Measurements from ENCODE around the gene GNS.
"Not testable (repeated sequence)": the region's sequence is repeated elsewhere in the genome, so short reads cannot be mapped to it uniquely, and the experiment has no call there.

Gene GNS

DNA sequence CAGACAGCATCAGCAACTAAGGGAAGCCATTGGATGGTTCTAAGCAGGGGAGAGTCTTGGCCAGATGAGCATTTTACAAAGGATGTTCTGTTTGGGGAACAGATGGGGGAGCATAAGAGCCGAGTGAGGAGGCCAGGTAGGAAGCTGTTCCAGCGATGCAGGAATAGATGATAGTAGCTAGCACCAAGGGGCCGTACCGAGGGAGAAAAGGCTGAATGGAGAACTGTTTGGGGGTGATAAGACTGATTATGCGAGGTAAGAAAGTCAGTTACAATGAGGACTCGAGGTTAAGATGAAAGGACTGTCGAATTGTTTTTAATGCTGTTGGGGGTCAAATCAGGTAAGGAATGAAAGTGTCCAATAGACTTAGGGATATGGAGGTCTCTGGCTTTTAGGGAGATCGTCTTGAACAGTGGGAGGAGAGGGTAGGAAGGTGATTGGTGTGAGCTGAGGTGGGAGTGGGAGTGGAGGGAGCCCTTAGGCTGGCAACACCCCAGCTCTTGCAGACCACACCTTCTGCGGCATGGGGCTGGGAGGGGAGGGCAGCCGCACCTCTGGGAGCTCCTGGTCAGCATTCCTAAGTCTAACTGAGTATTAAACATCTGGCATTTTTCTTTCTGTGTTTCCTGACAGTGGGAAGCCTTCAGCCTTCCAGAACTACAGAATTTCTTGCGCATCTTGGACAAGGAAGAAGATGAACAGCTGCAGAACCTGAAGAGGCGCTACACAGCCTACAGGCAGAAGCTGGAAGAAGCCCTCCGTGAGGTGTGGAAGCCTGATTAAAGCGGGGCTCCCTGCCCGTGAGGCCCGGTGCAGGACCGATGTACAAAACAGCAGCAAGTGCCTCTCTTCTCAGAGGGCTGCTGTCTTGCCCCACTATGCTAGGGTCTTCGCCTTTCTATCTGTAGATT lies 64.8 kb downstream of the GNS start:
- no peak for DNase-seq

- peak; percentile 45 for DNase-seq
Observed at GRCh38 chr12:64691795-64692583, 67.2 kb downstream of the GNS start.

DNA sequence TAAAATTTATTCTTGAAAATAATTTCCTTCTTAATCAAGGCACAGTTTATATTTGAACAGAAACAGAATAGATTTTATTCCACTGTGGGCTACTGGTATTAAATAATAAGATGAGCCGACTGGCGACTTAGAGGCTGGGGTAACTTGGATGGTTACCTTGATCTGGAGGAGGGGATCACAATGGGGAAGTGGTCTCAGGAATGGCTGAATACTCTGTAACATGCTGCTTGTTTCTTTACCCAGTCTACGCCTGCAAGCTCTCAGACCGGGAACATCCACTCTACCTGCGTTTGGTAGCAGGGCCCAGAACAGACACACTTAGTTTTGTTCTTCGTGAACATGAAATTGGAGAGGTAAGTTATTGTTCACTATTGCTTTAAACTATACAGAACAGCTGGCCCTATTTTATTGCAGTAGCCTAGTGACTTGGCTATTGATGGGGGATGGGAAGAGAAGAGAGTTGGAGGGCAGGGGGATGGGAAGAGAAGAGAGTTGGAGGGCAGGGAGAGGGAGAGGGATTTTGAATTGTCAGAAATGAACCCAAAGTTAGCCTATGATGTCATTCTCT lies 67.9 kb downstream of the GNS start:
- no peak for DNase-seq

GRCh38 chr12:64690236-64690635 lies 69.0 kb downstream of the GNS start:
- DNase-seq: not testable (repeated sequence)

- no peak for DNase-seq
Observed at GRCh38 chr12:64688715-64689114, 70.5 kb downstream of the GNS start.

DNA sequence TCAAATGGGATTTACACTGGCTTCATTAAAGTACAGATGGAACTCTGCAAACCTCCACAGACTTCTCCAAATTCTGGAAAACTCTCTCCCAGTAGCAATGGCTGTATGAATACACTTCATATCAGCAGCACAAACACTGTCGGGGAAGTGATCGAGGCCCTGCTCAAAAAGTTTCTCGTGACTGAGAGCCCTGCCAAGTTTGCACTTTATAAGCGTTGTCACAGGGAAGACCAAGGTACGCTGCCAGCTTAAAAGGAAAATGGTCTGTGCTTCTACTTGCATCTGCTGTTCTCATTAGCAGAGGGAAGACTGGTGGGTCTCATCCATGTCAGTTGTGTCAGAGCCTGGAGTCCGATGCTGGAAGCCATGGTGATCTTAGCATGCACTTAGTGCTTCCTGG lies 71.0 kb downstream of the GNS start:
- DNase-seq: no peak

DNA sequence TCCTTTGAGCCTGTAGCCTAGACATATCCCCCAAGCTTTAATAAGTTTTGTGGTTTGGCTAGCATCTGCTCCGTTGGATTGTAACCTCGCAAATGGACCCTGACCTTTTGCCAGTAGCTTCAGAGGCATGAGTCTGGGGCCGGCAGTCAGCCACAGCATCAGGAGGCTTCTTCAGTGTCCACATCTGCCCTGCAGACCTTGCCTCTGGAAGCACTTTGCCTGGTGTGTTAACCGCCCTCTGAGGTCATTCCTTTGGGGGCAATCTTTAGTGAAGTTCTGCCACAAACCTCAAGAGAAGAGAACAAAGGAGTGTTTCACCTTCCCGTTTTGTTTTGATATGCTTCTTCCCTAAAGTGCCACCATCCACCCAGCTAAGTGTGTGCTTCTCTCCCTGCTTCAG lies 71.4 kb downstream of the GNS start:
- DNase-seq: no peak

DNA sequence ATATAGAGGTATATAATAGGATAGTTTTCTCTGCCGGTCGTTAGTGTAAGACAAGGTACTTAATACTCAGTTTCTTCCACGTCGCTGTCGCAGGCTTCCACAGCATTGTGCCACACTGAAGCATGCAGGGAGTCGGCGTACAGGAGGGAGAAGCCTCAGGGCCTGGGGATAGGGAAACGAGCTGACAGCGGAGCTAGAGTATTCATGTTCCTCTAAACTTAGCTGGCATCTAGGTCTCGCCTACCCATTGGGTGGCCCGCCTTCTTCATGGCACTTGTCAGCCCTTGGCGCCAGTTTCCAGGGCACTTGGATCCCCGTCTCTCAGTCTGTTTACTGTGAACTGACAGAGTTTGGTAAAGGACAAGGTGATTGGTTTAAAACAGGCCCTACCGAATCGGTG lies 73.6 kb downstream of the GNS start:
- DNase-seq: no peak

GRCh38 chr12:64685050-64685449 lies 74.2 kb downstream of the GNS start:
- DNase-seq: no peak

DNA sequence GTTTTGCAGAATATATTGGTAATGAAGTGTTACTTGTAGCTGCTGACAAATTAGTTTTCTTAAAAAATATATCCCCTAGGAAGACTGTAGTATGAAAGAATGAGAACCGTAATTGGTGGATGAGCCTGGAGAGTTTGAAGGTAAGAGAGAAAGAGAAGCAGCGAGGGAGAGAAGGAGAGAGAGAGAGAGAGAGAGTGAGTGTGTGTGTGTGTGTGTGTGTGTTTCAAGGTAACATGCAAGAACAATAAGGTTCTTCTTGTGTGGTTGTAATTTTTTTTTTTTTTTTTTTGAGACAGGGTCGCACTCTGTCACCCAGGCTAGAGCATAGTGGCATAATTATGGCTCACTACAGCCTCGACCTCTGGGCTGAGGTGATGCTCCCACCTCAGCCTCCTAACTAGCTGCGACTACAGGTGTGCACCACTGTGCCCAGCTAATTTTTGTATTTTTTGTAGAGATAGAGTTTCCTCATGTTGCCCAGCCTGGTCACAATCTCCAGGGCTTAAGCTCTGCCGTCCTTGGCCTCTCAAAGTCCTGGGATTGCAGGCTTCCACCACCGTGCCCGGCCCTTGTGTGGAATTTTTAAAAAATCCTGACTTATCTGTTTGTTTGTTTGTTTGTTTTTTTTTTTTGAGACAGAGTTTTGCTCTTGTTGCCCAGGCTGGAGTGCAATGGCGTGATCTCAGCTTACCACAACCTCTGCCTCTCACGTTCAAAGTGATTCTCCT lies 75.2 kb downstream of the GNS start:
- no peak for DNase-seq

DNA sequence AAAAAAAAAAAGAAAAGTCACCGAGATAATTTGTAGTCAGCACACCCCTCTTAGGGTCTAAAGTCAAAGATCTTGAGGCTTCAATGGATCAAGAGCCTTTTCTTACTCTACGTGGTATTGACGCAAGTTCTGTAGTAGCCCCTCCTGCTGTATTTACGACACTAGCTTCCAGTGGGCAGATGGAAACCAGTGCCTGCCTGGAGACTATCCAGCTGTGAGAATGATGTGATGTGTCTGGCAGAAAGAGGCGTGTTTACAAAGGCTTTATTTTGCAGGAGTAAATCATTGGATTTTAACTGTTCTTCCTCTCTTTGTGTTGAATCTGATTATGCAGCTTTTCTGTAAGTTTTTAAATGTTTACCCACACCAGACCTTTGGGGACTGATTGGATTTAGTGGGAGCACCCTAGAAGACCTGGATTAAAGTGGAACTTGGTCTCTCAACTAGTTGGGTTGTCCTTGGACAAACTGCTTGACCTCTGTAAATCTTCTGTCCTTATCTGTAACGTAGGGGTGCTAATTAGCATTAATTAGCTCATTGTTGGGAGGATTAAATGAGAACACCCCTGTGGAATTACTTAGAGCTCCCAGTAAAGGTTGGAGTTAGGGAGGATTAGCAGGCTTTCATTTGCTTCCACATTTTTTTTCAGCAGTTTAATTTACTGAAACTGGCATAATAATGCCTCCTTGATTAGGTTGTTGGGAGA lies 76.5 kb downstream of the GNS start:
- peak; percentile 38 for DNase-seq

DNA sequence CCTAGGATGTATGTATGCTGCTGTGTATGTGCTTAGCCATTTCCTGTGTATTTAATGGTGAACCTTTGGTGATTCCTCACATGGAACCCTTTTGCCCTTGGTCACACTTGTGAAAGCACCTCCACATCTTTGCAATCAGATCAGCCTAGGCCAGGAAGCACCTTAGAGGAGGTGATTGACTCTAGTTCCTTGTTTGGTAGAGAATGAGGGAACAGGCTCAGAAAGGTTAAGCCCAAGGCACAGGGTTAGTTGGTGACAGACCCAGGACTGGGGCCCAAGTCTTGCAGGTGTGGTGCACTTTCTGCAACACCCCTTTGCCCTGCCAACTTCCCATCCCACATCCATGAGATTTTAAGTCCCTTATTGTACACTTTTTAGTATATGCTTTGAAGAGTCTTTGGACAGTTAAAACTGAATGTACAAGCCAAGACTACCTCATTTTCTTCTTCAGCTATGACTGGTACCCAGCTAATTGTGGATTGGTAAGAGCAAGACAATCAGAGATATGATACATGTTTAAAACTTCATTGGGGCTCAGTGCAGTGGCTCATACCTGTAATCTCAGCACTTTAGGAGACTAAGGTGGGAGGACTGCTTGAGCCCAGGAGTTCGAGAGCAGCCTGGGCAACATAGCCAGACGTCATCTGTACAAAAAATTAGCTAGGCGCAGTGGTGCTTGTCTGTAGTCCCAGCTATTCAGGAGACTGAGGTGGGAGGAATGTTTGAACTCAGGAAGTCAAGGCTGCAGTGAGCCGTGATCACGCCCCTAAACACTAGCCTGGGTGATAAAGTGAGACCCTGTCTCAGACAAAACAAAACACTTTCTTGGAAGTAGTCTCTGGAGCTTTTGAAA lies 77.8 kb downstream of the GNS start:
- DNase-seq: no peak

GRCh38 chr12:64680235-64680634 lies 79.0 kb downstream of the GNS start:
- DNase-seq: no peak

GRCh38 chr12:64679487-64680001 lies 79.7 kb downstream of the GNS start:
- DNase-seq: peak; percentile 73

DNA sequence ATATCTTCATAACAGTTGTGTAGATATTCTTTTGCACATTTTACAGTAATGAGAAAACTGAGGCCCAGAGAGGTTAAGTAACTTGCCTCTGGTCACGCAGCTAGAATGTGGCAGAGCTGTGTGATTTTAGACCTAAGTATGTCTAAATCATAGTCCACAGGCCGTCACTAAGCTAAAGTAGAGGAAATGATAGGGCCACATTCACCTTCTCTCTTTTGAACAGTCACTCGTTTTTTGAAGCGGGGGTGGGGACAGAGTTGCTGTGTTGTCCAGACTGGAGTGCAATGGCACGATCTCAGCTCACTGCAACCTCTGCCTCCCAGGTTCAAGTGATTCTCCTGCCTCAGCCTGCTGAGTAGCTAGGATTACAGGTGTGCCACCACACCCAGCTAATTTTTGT lies 80.4 kb downstream of the GNS start:
- no peak for DNase-seq

DNA sequence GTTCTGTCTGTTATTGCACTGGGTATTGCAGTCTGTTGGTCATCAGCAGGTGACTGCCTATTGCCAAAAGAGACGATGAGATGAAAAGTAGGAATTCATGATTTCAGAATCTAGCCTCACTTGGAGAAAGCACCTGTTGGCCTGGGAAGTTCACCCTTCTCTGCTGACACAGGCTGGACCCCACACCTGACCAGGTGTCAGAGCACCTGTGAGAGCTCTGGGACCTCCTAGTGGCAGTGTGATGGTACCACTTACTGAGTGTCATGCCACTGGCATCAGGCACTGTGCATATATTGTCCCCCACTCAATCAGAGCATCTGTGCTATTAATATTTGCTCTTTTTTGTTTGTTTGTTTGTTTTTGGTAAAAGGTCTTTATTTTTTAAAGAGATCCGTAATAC lies 81.0 kb downstream of the GNS start:
- DNase-seq: no peak

DNA sequence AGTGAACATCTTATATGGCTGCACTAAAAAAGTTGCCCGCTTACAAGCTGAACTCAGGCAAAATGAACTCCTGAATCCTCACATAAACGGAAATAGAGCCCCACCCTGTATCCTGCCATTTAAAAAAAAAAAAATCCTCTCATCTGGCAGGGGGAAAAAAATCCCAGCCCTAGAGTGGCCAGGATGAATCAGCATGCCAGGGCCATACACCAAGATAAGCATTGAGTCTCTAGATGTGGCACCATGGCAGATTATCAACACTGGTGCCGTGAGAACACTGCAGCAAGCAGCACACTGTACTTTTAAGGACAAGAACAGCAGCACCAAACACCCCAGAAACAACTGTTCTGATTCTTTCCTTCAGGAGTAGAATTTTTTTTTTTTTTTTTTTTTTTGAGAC lies 83.4 kb downstream of the GNS start:
- DNase-seq: no peak

GRCh38 chr12:64674367-64674922 lies 84.8 kb downstream of the GNS start:
- DNase-seq: no peak

DNA sequence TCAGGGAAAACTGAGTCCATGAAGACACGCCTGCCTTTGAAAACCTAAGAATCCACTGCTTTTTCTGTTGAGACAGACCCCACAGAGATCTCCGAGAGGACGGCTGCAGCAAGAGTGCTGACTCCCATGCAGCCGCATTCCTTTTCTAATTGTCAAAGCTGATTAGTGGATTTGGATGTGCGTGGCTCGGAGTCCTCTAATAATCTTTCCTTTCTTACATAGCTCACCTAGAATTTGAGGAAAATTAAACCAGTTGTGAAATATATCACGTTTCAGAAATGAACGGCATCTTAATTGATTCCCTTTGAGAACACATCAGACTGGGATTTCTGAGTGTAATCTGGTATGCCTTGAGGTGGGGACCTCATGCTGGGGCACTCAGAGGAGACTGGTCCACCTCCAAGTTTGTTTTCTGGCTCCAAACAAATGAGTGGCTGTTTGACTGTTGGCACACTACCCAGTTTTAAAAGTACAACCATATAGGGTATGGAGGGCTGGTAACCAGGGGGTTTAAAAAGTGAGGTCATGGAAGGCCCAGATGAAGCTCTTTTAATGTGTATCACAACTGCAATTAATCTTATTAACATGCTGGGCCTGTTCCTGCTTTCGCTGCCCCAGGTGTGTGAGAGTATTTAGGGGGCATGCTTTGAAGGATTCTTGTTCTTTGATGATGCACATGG lies 85.6 kb downstream of the GNS start:
- DNase-seq: peak; percentile 65

DNA sequence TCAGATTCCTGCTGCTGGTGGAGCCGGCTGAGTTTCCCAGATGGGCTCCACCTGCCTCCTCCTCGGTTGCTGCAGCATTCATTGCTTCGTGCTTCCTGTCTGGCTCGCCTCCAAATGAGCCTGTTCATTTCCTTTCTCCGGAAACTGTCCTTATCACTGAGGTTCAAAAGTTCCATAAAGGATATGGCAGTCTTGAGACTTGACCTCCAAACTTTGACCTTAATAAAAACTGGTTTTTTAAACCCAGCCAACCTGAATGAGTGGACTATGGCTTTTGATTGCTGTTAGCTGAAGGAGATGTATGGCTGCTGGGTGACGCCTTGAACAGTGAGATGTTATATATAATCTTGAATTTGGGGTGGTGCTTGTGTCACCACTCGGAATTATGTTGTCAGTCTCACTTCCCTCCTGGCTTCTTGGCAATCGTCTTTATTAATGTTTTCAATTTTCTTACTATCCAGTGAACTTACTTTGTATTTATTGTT lies 86.2 kb downstream of the GNS start:
- DNase-seq: peak; percentile 48
